GM19455 (cell line): ENCODE measurements around the gene CAPS.

Source experiments
- ATAC-seq: cut with Tn5 transposase; IDR thresholded peaks from one replicate; pipeline ENCODE4 v1.9.1; 2021; ENCODE audit not compliant: unreplicated experiment

Gene CAPS

DNA sequence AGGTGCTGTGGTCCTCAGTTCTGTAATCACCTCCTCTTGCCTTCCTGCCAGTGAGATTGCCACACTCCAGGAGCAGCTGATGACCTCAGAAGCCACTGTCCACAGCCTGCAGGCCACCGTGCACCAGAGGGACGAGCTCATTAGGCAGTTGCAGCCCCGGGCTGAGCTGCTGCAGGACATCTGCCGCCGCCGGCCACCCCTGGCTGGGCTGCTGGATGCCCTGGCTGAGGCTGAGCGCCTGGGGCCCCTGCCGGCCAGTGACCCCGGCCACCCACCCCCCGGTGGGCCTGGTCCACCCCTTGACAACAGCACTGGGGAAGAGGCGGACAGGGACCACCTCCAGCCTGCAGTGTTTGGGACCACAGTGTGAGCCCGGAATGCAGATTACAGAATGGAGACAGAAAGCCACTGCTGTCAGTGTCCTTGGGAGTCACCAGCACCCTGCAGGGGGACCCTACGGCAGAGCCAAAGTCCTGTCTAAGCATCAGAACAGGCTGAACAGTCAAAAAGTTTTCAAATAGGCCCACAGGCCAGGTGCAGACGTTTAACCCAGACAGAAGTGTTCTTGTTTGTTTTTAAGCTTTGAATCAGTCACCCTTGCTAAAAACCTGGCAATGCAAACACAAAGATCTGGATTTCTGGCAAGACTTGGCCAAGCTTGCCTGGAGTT is 5.1 kb upstream of the CAPS start:
- ATAC-seq = no peak

DNA sequence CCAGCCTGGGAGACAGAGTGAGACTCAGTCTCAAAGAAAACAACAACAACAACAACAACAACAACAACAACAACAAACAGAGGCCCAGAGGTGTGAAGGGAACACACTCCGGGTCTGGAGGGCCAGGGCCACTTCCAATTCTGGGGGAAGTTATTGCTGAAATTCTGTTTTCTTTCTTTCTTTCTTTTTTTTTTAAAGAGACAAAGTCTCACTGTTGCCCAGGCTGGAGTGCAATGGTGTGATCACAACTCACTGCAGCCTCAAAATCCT is 3.5 kb upstream of the CAPS start:
- ATAC-seq = no peak

DNA sequence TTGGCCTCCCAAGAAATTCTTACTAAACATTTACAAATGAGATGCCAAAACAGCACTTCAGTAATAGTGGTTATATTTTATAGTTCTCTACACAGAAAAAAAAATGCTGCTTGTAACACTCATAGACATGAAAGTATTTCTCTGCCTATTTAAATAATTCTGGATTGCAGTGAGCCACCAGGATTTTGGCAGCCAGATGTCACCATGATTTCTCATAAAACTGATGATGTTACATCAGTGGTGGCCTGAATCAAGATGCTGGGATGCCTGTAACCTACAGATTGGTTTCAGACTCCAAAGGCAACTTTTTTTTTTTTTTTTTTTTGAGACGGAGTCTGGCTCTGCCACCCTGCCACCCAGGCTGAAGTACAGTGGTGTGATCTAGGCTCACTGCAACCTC is 2.7 kb upstream of the CAPS start:
- no peak for ATAC-seq

DNA sequence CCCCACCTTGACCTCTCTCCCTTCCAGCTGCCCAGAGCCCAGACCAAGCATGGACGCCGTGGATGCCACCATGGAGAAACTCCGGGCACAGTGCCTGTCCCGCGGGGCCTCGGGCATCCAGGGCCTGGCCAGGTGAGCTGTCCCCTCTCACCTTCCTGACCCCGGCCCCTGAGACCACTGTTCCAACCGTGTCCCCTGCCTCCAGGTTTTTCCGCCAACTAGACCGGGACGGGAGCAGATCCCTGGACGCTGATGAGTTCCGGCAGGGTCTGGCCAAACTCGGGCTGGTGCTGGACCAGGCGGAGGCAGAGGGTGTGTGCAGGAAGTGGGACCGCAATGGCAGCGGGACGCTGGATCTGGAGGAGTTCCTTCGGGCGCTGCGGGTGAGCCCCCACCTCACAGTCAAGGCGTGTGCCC is 312 bp downstream of the CAPS start:
- ATAC-seq = no peak

DNA sequence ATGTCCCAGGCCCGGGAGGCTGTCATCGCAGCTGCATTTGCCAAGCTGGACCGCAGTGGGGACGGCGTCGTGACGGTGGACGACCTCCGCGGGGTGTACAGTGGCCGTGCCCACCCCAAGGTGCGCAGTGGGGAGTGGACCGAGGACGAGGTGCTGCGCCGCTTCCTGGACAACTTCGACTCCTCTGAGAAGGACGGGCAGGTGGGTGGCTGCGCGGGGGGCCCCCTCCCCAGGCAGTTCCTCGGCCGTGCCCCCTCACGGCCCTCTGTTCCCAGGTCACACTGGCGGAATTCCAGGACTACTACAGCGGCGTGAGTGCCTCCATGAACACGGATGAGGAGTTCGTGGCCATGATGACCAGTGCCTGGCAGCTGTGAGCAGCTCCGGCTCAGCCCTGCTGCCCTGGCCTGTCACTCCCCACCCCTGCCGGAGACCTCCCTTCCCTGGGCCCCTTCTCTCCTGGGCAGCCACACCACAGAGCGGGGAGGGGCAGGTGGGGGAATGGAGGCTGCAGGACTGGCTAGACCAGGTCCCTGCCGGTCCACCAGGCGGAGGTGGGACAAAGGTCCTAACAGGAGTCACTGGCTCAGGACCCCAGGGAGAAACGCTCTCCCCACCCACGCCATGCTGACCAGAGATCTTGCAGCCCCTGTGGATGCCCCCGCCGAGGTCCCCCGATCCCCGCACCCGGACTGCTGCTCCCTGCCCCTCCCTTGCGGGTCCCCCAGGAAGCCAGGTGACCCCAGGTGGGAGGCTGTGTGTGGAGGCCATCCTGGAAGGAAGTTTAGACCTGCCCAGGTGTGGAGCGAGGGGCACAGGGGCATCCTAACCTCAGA is 1.1 kb downstream of the CAPS start:
- ATAC-seq = no peak

DNA sequence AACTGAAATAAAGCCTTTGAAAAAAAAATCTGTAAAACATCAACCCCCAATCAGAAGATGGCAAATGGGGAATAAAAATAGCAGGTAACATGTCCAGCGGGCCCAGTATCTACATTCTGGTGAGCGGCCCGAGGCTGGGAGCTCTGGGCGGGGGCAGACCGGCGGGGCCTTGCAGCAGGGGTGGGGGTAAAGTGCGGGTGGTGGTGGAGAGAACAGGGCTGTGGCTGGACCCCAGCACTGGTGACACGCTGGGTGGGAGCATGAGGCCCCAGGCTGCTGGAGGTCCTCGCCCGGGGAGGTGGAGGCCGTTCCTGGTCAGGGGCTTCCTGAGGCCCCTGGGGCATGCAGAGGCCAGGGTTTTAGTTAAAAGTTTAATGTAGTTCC is 1.7 kb downstream of the CAPS start:
- ATAC-seq = no peak

DNA sequence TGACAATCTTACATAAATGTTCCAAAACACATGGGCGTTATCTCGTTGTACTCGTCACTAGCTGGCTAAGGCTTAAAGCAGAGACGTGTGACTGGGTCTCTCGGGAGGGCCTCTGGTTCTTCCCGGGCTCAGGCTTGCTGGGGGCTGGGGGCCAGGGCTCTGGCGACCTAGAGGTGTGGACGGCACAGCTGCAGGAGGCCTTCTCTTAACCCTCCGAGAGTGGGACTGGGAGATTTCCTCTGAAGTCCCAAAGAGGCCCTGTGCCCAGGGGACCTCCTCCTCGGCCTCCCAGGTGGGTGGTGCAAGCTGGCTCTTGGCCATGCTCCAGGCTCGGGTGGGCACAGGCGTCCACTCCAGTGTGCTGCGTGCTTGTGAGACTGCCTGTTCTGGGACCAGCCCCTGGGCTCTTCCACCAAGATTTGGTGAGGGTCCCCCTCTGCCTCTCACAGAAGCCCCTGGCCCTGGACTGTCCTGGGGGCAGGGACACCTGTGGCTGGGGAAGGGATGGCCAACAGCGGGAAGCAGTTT is 2.2 kb downstream of the CAPS start:
- no peak for ATAC-seq

DNA sequence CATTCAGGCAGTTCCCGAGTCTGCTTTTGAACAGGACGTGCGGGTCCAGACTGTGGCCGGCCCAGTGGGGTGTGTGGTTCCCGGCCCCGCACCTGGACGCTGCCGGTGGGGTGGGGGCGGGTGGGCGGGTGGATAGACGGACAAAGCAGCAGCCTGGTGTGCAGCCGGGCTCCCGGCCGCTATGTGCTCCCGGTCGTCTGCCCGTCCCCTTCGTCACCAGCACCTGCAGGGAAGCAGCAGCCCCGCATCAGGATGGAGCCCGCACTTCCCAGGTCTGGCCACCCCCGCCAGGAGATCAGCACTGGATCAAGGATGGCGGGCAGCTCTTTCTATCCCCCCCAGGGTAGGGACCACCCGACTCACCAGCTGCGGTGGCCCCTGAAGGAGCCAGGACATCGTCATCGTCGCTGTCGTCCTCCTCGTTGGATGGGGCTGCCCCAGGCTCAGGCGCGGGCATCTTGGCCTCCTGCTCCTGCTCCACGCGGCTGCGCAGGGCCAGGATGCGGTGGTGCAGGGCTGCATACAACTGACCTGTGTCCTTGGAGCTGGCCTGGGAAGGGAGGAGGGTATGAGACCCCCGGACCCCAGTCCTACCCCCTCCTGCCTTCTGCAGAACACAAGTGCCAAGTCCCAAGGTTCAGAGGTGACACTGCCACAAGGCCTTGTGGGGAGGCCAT is 3.5 kb downstream of the CAPS start:
- ATAC-seq = no peak

DNA sequence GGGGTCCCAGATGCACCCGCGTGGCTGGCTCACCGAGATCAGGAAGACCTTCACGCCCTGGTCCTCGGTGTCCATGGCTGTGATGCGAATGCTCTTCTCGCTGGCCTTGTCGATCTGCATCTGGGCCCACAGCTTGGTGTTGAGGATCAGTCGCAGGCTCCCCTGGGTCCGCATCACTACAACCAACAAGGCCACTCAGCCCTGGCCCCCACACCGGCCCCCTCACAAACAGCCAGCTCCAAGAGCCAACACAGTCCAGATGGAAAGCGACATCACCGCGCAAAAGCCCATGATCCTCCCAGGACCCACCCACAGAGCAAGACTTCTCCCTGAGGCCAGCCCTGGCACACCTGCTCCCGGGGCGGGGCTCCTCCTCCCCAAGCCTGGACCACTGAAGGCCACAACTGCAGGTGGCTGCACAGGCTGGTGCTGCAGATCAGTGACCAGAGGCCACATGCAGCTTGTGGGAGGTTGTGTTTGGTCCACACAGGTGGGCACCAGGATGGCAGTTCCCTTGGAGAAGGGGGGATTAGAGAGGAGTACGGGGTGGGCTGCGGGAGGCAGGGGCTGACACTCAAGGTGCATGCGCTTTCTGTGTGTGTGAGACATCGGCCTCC is 4.5 kb downstream of the CAPS start:
- no peak for ATAC-seq

DNA sequence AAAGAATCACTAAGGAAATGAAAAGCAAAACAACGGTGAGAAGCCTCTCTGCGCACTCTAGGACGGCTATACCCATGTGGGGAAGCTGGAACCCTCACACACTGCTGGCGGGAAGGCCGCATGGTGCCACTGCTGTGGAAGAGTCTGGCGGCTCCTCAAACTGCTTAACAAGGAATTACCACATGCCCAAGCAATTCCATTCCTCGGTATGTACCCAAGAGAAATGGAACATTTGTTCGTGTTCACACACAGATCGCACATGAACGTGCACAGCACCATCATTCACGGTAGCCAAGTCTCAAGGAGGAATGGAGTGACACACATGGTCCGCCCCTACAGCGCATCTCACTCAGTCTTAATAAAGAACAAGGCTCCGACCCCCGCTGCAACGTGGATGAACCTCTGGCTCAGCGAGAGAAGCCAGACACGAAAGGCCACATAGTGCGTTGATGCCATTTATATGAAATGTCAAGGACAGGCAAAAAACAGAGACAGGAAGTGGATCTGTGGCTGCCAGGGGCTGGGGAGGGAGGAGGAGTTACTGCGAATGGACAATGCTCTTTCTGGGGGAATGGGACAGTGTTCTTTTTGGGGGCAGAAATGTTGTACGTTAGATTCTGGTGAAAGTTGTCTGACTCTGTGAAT is 7.6 kb downstream of the CAPS start:
- ATAC-seq = no peak

DNA sequence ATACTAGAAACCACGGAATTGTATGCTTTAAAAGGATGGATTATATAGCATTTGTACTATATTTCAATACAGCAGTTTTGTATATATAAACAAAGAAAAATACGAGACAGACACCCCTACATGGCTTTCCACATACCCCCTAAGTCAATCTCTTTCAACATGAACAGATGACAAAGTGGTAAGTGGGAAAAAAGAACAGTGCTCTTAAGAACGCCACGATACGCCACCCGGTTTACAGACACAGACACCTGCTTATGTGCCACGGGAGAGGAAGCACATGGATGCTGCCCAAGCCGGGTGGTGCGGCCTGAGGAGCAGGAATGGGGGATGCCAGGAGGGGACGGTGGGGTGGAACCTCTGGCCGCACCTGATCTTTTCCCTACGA is 8.1 kb downstream of the CAPS start:
- ATAC-seq = no peak

DNA sequence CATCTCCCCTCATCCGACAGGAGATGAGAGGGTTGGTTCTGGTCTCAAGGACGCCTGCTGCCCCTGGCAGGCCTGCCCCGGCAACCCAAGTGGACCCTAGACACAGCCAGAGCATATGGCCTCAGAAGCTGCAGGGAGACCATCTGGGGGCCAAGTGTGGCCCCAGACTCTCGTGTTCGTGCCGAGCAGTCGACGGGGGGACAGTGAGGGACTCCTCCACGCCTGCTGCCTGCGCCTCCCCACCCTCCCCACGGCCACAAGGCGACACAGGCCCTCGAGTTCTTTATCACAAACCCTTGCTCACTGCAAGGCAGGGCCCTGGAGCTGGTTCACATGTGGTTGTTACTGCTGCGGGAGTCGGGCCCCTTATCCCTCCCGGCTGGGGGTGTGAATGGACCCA is 9.3 kb downstream of the CAPS start:
- no peak for ATAC-seq

DNA sequence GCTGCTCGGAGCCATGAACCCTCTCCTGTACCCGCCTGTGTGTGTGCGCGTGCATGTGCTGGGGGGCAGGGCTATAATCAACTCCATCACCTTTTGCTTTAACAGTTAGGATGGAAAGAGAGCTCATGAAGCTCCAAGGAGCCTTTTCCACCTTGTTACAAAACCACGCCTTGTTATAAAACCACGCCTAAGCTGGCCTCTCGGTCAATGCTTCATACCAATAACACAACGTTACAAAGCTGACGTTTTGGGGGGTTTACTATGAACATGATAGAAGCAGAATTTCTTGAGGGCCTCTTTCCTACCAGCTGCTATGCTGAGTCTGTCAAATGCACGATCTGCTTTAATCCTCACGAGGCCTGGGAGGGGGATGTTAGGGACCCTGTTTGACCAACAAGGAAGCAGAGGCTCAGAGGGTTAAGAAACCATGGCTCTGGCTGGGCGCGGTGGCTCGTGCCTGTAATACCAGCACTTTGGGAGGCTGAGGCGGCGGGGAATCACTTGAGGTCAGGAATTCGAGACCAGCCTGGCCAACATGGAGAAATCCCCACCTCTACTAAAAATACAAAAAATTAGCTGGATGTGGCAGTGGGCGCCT is 11.9 kb downstream of the CAPS start:
- no peak for ATAC-seq

DNA sequence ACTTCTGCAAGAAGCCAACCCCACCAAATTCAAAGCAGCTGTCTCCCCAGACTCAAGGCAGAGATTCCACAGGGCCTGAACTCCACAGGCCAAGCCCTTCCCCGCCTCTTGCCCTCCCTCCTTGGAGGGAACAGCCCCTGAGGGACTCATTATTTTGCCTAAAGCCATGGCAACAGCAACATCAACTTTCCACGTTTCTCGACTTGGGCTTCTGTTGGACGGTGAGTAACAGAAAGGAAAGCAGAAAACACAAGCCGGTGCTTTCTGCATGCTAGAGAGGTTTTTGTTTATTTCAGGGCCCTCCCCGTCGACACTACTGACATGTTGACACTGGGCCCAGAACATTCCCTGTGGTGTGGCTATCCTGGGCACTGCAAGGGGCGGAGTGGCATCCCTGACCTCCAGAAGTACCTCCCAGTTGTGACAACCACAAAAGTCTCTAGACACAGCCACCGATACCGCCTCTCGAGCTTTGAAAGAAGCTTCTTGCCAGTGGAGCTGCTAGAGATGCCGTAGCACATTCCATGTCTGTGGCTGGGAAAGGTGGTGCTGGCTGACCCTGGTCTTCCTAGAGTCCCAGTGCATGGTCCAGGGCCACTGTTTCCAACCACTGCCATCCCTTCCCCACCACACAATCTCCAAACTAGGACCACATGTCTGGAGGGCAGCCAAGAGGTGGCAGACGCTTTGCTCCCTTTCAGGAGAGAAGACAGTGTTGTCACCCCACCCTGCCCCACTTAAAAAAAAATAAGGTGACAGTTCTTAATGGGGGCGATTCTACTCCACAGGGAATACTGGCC is 12.8 kb downstream of the CAPS start:
- ATAC-seq = no peak

DNA sequence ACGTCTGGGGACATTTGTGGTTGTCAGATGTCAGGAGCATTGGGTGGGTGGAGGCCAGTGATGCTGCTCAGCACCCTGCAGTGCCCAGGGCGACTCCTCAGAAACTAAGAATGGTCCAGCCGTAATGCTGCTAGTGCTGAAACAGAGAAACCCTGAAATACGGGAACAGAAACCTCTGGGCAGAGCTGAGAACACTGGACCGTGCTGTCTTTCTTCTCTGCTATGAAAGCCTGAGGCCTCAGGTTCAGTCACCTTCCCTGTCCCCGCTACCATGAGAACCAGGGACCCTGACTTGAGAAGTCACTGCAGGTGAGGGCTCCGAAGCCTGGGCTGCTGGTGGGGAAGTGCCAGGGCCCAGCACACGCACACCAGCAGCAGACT is 13.4 kb downstream of the CAPS start:
- ATAC-seq = no peak

DNA sequence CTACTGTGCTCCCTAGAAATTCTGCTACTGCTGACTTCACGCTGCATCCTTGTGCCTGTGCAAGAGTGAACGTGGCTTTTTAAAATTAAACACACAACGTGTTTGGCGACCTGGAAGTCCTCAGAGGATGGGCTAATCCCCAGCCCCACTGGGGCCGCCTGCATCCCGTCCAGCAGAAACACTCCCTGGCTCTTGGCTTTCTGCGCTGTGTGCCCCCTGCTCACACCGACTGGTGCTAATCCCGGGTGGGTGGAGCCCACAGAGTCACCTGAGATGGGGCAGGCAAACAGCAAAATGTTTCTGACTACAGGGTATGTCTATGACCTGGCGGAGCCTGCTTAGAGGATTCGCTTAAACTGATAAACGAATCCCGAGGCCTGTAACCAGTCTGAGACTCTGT is 15.1 kb downstream of the CAPS start:
- ATAC-seq = no peak

DNA sequence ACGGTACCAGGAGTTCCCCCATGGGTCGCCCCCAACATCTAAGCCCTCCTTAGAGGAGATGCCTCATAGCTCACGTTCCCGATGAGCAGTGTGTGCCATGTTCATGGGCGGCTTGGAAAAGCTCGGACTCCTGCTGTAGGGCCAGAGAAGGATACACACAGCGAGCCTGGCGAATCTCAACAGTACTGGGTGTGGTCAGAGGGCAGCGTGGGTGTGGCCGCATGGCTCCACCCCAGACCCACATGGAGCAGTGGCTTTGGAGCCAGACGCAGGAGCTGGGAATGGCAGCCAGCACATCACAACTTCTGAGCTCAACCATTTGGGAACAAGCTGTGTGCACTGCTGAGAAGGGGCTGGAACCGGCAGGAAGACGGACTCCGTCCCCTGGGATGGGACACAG is 15.6 kb downstream of the CAPS start:
- ATAC-seq = no peak

DNA sequence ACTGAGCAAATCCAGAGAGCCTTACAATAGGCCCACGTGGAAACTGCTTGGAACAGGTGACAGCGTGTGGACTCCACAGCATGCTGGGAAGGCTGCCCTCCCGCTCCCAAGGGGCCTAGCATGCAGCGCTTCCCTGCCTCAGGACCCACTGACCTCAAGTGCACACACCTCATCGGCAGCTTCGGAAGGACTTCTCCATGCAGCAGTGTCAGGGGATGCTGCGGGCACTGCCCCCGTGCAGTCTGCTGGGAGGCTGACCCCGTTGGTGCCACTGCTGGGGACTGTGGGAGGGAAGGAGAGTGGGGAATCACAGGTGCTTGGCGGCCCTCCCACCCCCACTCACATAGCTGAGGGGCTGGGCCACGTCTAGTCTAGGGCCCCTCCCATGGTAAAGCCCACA is 17.2 kb downstream of the CAPS start:
- ATAC-seq = no peak

DNA sequence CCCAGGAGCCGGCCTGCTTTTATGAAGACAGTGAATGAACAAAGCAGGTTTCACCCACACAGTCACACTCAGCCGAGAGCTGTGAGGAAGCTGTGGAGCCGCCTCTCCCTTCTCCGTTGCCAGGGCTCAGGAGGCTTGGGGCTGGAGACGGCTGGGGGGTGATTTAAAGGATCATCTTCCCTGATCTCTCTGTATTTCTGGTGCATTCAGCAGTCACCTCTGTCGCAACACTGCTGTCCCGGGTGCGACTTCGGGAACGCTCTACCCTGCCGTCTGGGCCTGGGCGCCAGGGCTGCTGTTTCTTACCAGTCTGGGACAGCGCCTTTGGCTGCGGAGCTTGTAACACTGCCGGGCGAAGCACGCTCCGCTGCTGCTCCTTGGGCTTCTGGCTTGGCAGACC is 18.1 kb downstream of the CAPS start:
- ATAC-seq = no peak

DNA sequence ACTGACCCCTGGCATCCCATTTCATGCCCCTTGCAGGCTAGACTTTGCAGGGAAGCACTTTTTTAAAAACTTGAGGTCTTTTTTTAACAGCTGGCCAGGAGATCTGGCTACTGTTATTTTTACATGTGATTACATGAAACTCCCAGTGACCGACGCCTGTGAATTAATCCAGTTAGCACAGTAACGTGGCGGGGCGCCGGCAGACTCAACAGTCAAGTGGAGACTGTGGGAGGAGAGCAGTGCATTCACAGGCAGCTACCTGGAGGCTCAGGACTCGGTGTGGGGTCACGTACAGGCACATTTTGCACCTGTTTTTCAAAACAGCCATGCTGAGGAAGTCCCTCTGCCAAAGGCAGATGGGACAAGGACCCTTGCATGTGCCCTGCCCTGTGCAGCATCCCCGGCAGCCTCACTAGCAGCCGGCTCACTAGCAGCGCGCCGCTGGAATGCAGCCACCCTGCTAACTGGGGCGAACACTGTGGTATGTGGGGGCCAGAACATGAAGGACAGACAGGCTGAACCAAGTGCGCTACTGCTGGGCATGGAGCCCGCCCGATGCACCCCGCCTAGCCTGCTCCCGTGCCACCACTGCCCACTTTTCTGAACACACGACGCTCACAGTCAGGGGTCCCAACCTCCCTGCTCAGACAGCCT is 18.7 kb downstream of the CAPS start:
- ATAC-seq = no peak
